Measurements from ENCODE around the gene SORCS3.
"Not testable (repeated sequence)": the region's sequence is repeated elsewhere in the genome, so short reads cannot be mapped to it uniquely, and the experiment has no call there.

SORCS3 gene

DNA sequence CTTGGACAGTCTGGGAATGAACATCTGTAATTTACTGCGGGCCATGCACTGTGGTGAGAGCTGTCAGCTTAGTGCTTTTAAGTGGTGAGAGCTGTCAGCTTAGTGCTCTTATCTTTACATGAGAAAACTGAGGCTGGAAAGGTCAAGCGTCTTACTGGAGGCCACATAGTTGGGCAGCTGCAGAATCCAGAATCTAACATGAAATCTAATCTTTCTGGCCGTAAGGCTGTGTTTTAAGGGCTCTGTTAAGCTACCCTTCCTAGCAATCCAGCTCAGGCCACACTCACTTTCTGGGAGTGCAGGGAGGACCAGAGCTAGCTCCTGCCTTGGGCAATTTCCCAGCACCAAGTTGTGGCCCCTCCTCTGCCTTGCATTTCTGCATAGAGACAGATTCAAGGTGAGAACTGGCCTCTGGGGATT is 70.2 kb downstream of the SORCS3 start:
- H3K4me3 ChIP-seq, result no peak overlapping the region
- no peak for TF ChIP-seq Cebpa-rat (IDR thresholded peaks at IDR 0.05)
- no peaks in the 10 kb centered on the region for H4K20me1 ChIP-seq
- H3K9ac ChIP-seq, result no peak overlapping the region
- no peaks in the 10 kb centered on the region for H3K36me3 ChIP-seq
- no peak overlapping the region for H3K4me2 ChIP-seq
- no peaks in the 10 kb centered on the region for H3K9me3 ChIP-seq
- H3K4me1 ChIP-seq, result no peaks in the 10 kb centered on the region
- no peak overlapping the region for H3K27ac ChIP-seq
- no peaks in the 10 kb centered on the region for H3K27me3 ChIP-seq

GRCh38 chr10:104730593-104730992 is 89.5 kb downstream of the SORCS3 start:
- H3K4me2 ChIP-seq, H3K9ac ChIP-seq, H4K20me1 ChIP-seq, H3K4me3 ChIP-seq, H3K27me3 ChIP-seq, H3K36me3 ChIP-seq, H3K4me1 ChIP-seq, H3K27ac ChIP-seq, H3K9me3 ChIP-seq: not testable (repeated sequence)

GRCh38 chr10:104731192-104731591 is 90.1 kb downstream of the SORCS3 start:
- Histone ChIP-seq H3K27ac (no peak overlapping the region), H3K4me2 (no peak overlapping the region), H3K9me3 (0 out of 2 replicates have a peak, but pooled peaks cover 1% of the 10 kb centered on the region), H3K9ac (no peak overlapping the region), H4K20me1 (no peaks in the 10 kb centered on the region), H3K4me1 (no peaks in the 10 kb centered on the region), H3K4me3 (no peak overlapping the region), H3K27me3 (no peaks in the 10 kb centered on the region), H3K36me3 (no peaks in the 10 kb centered on the region)
- TF ChIP-seq Cebpa-rat (IDR thresholded peaks at IDR 0.05), result no peak

DNA sequence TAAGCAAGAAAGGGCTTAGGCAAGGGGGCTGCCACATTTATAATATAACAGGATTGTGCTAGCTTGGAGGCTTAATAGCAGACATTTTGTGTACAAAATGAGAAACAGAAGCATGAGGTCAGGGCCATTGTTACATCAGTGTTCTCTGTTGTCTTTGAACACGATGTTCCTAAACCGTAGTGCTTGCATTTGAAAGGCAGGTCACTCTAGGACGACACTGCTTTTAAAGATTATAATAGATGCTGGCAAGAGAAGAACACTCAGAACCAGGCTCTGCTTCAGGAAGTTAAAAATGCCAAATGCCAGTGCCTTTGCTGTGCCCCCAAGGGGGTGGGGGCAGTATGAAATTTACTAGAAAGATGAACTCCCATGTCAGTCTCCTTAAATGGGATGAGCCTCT is 91.1 kb downstream of the SORCS3 start:
- no peaks in the 10 kb centered on the region for H3K4me1 ChIP-seq
- no peaks in the 10 kb centered on the region for H3K27me3 ChIP-seq
- H3K36me3 ChIP-seq, result no peaks in the 10 kb centered on the region
- no peak overlapping the region for H3K9ac ChIP-seq
- no peak overlapping the region for H3K27ac ChIP-seq
- no peak overlapping the region for H3K4me2 ChIP-seq
- no peak overlapping the region for H3K4me3 ChIP-seq
- no peaks in the 10 kb centered on the region for H3K9me3 ChIP-seq
- no peaks in the 10 kb centered on the region for H4K20me1 ChIP-seq
- TF ChIP-seq Cebpa-rat (IDR thresholded peaks at IDR 0.05), result no peak

- no peak overlapping the region for H3K4me3 ChIP-seq
- H3K9ac ChIP-seq, result no peak overlapping the region
- H4K20me1 ChIP-seq, result no peaks in the 10 kb centered on the region
- no peak overlapping the region for H3K27ac ChIP-seq
- no peaks in the 10 kb centered on the region for H3K9me3 ChIP-seq
- H3K27me3 ChIP-seq, result no peaks in the 10 kb centered on the region
- no peak for TF ChIP-seq Cebpa-rat (IDR thresholded peaks at IDR 0.05)
- H3K4me1 ChIP-seq, result no peaks in the 10 kb centered on the region
- no peaks in the 10 kb centered on the region for H3K36me3 ChIP-seq
- no peak overlapping the region for H3K4me2 ChIP-seq
These were observed 93.3 kb downstream of the SORCS3 start for GRCh38 chr10:104734433-104734832.

GRCh38 chr10:104735036-104735756 is 94.1 kb downstream of the SORCS3 start:
- no peak overlapping the region for H3K27ac ChIP-seq
- H3K4me3 ChIP-seq, result no peak overlapping the region
- H4K20me1 ChIP-seq, result no peaks in the 10 kb centered on the region
- no peak overlapping the region for H3K4me2 ChIP-seq
- TF ChIP-seq Cebpa-rat (IDR thresholded peaks at IDR 0.05), result no peak
- H3K4me1 ChIP-seq, result no peaks in the 10 kb centered on the region
- no peaks in the 10 kb centered on the region for H3K36me3 ChIP-seq
- H3K27me3 ChIP-seq, result no peaks in the 10 kb centered on the region
- H3K9me3 ChIP-seq, result no peaks in the 10 kb centered on the region
- no peak overlapping the region for H3K9ac ChIP-seq

GRCh38 chr10:104735757-104736391 is 94.8 kb downstream of the SORCS3 start:
- no peaks in the 10 kb centered on the region for H4K20me1 ChIP-seq
- no peaks in the 10 kb centered on the region for H3K27me3 ChIP-seq
- H3K9me3 ChIP-seq, result no peaks in the 10 kb centered on the region
- H3K9ac ChIP-seq, result no peak overlapping the region
- H3K27ac ChIP-seq, result no peak overlapping the region
- TF ChIP-seq Cebpa-rat (IDR thresholded peaks at IDR 0.05), result no peak
- no peaks in the 10 kb centered on the region for H3K4me1 ChIP-seq
- no peaks in the 10 kb centered on the region for H3K36me3 ChIP-seq
- H3K4me3 ChIP-seq, result no peak overlapping the region
- no peak overlapping the region for H3K4me2 ChIP-seq

- Histone ChIP-seq H3K9me3 (no peaks in the 10 kb centered on the region), H3K36me3 (no peaks in the 10 kb centered on the region), H3K4me3 (no peak overlapping the region), H4K20me1 (no peaks in the 10 kb centered on the region), H3K27ac (no peak overlapping the region), H3K27me3 (no peaks in the 10 kb centered on the region), H3K4me2 (no peak overlapping the region), H3K4me1 (no peaks in the 10 kb centered on the region), H3K9ac (no peak overlapping the region)
- TF ChIP-seq Cebpa-rat (IDR thresholded peaks at IDR 0.05), result no peak
These were observed 100.0 kb downstream of the SORCS3 start for GRCh38 chr10:104741127-104741526.

GRCh38 chr10:104744052-104744451 is 103.0 kb downstream of the SORCS3 start:
- H3K9ac ChIP-seq, result no peak overlapping the region
- TF ChIP-seq Cebpa-rat (IDR thresholded peaks at IDR 0.05), result no peak
- H3K4me2 ChIP-seq, result no peak overlapping the region
- no peaks in the 10 kb centered on the region for H3K27me3 ChIP-seq
- no peaks in the 10 kb centered on the region for H3K4me1 ChIP-seq
- H4K20me1 ChIP-seq, result no peaks in the 10 kb centered on the region
- no peak overlapping the region for H3K27ac ChIP-seq
- H3K4me3 ChIP-seq, result no peak overlapping the region
- no peaks in the 10 kb centered on the region for H3K36me3 ChIP-seq
- H3K9me3 ChIP-seq, result no peaks in the 10 kb centered on the region

DNA sequence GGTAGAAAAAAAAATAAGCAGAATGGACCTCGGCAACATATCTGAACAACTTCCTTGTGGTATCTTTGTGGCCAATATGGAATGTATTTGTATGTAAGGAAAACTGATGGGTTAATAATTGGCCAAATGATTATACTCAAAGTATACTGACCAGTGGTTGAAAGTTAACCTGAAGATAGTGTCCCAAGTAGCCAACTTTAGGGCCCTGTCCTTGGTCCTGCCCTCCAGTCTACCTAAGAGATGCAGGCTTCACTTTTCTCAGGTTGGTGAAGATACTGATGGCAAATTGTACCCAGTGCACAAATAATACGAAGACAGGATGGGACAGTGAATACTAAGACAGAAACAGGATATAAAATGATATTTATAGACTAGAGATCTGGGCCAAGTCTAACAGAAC is 109.2 kb downstream of the SORCS3 start:
- no peaks in the 10 kb centered on the region for H3K27me3 ChIP-seq
- no peaks in the 10 kb centered on the region for H3K36me3 ChIP-seq
- H3K9ac ChIP-seq, result no peak overlapping the region
- no peaks in the 10 kb centered on the region for H3K9me3 ChIP-seq
- no peak for TF ChIP-seq Cebpa-rat (IDR thresholded peaks at IDR 0.05)
- H3K4me3 ChIP-seq, result no peak overlapping the region
- no peak overlapping the region for H3K27ac ChIP-seq
- H3K4me2 ChIP-seq, result no peak overlapping the region
- H4K20me1 ChIP-seq, result no peaks in the 10 kb centered on the region
- no peaks in the 10 kb centered on the region for H3K4me1 ChIP-seq
